HEK293T (cell line): Measurements from ENCODE around the gene HPCAL1.

Experiments
- CTCF ChIA-PET: fragments of 350-600 bp; formaldehyde crosslinking; extraction: SDS; loops from one replicate; lab custom pipeline; 2021; ENCODE audit warnings: antibody characterized with exemption, inconsistent platforms; lab: Yijun Ruan, JAX
- POLR2A ChIA-PET: fragments of 350-600 bp; formaldehyde crosslinking; extraction: SDS; loops from one replicate; lab custom pipeline; 2020; ENCODE audit warnings: antibody characterized with exemption, inconsistent platforms; lab: Yijun Ruan, JAX
- DNase-seq: peaks from one replicate; pipeline ENCODE4 v3.0.0; 2012; ENCODE audit warnings: mixed read lengths; ENCODE audit errors: extremely low spot score
- ARNT ChIP-seq: fragments of 450-650 bp; IDR thresholded peaks from 2 replicates; pipeline ENCODE4 v1.6.1; 2017; ENCODE audit warnings: mild to moderate bottlenecking
- BHLHE40 ChIP-seq: fragments of 450-650 bp; IDR thresholded peaks from 2 replicates; pipeline ENCODE4 v1.6.1; 2016; ENCODE audit warnings: mild to moderate bottlenecking, moderate library complexity, borderline replicate concordance
- CTBP1 ChIP-seq: fragments of 450-650 bp; IDR thresholded peaks from 2 replicates; pipeline ENCODE4 v1.6.1; 2016; ENCODE audit warnings: borderline replicate concordance
- ELF4 ChIP-seq: fragments of 450-650 bp; IDR thresholded peaks from 2 replicates; pipeline ENCODE4 v1.6.1; 2017; ENCODE audit warnings: antibody characterized with exemption
- FOXA1 ChIP-seq: fragments of 450-650 bp; IDR thresholded peaks from 2 replicates; pipeline ENCODE4 v1.6.1; 2016; ENCODE audit warnings: mild to moderate bottlenecking
- FOXK2 ChIP-seq: fragments of 450-650 bp; IDR thresholded peaks from 2 replicates; pipeline ENCODE4 v1.6.1; 2016; ENCODE audit warnings: mild to moderate bottlenecking
- FOXM1 ChIP-seq: fragments of 450-650 bp; IDR thresholded peaks from 2 replicates; pipeline ENCODE4 v1.6.1; 2017; ENCODE audit warnings: mild to moderate bottlenecking, borderline replicate concordance
- HDGF ChIP-seq: fragments of 450-650 bp; IDR thresholded peaks from 2 replicates; pipeline ENCODE4 v1.6.1; 2017; ENCODE audit warnings: antibody characterized with exemption, borderline replicate concordance
- L3MBTL2 ChIP-seq: fragments of 450-650 bp; conservative IDR thresholded peaks from 2 replicates; pipeline ENCODE4 v1.6.1; 2016; ENCODE audit warnings: mild to moderate bottlenecking
- LEF1 ChIP-seq: fragments of 450-650 bp; IDR thresholded peaks from 2 replicates; pipeline ENCODE4 v1.6.1; 2017; ENCODE audit warnings: mild to moderate bottlenecking, borderline replicate concordance
- NFRKB ChIP-seq: fragments of 450-650 bp; IDR thresholded peaks from 2 replicates; pipeline ENCODE4 v1.6.1; 2016; ENCODE audit warnings: mild to moderate bottlenecking, moderate library complexity
- SP1 ChIP-seq: fragments of 450-650 bp; IDR thresholded peaks from 2 replicates; pipeline ENCODE4 v1.6.1; 2017
- SUZ12 ChIP-seq: fragments of 450-650 bp; IDR thresholded peaks from 2 replicates; pipeline ENCODE4 v1.6.1; 2016; ENCODE audit warnings: mild to moderate bottlenecking
- TARDBP ChIP-seq: fragments of 450-650 bp; IDR thresholded peaks from 2 replicates; pipeline ENCODE4 v1.6.1; 2016
- ZNF384 ChIP-seq: fragments of 450-650 bp; IDR thresholded peaks from 2 replicates; pipeline ENCODE4 v1.6.1; 2016
- TF ChIP-seq, protein P1 (sequence below): fragments of 450-650 bp; IDR thresholded peaks from 2 replicates; pipeline ENCODE4 v1.6.1; 2016

Gene HPCAL1

DNA sequence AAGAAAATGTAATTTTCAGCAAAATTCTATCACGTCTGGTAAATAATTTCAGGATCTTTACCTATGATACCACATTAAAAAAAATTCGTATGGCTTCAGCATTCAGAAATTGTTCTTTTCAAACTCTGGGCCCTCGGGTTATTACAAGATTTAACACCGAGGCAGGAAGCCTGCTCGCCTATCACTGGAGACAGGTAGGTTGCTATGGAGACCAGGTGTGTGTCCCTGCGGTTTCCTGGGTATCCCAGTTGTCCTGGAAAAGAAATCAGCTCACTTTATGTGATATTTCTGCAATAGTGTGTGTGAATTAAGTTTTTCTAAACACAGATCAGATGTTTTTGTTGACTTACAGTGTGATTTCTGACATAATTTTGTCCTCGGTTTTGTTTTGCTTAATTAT lies 14.2 kb downstream of the HPCAL1 start:
- no peak for DNase-seq
- CTCF ChIA-PET = no interaction called here
- POLR2A ChIA-PET = no interaction called here
- TF ChIP-seq, protein P1, sequence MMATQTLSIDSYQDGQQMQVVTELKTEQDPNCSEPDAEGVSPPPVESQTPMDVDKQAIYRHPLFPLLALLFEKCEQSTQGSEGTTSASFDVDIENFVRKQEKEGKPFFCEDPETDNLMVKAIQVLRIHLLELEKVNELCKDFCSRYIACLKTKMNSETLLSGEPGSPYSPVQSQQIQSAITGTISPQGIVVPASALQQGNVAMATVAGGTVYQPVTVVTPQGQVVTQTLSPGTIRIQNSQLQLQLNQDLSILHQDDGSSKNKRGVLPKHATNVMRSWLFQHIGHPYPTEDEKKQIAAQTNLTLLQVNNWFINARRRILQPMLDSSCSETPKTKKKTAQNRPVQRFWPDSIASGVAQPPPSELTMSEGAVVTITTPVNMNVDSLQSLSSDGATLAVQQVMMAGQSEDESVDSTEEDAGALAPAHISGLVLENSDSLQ = no peak
- TF ChIP-seq FOXM1 (no peak), LEF1 (no peak), L3MBTL2 (no peak), ELF4 (no peak), FOXK2 (no peak), SUZ12 (no peak), ZNF384 (no peak), TARDBP (no peak), SP1 (no peak), FOXA1 (no peak)

DNA sequence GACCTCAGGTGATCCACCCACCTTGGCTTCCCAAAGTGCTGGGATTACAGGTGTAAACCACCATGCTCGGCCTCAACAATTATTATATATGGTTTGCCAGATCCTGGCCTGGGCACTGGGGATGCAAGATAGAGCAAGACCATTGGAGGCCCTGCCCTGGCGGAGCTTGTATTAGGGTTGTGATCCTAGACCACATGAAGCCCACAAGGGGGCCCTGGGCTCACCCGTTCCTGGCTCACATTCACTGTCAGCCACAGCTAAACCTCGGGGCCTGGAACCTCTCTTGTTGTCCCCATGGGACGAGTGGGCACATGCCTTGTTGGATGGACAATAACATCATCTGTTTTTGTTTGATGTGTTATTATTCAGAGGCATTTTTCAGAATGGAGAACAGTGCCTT lies 14.9 kb downstream of the HPCAL1 start:
- POLR2A ChIA-PET = no interaction called here
- DNase-seq = no peak
- CTCF ChIA-PET = interaction anchor here (0.6 kb wide), 1 partner anchor 202 kb away, joined by 3 read pairs; no protein-coding TSS in a partner anchor
- no peak for TF ChIP-seq FOXK2
- no peak for TF ChIP-seq SP1
- TF ChIP-seq NFRKB = no peak
- no peak for TF ChIP-seq L3MBTL2
- no peak for TF ChIP-seq BHLHE40
- no peak for TF ChIP-seq HDGF
- TF ChIP-seq ELF4 = no peak
- TF ChIP-seq FOXA1 = no peak
- TF ChIP-seq TARDBP = no peak
- TF ChIP-seq SUZ12 = no peak
- no peak for TF ChIP-seq LEF1

DNA sequence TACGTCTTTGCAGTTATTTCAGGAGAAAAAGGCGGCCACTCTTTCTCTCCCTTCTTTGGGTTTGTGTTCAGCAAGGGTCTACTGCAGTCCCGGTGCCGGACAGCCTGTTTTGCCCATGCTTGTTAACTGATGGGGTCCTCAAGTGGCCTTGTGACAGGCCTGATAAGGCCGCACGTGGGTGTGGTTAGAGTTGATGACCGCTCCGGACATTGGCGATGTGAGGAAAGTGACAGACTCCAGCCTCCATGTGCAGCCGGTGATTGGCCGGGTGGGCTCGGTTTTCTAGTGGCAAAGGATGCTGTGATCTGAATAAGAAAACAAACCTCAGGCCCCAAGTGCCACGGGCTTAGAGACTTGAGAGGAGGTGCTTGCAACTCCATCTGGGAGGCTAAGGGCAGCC lies 15.6 kb downstream of the HPCAL1 start:
- CTCF ChIA-PET = no interaction called here
- no peak for DNase-seq
- POLR2A ChIA-PET = no interaction called here
- TF ChIP-seq, protein P1 = no peak
- TF ChIP-seq ARNT (no peak), SP1 (no peak), ZNF384 (no peak), FOXK2 (no peak), TARDBP (no peak), SUZ12 (no peak), NFRKB (no peak), LEF1 (no peak), FOXA1 (no peak), BHLHE40 (no peak), L3MBTL2 (no peak)

DNA sequence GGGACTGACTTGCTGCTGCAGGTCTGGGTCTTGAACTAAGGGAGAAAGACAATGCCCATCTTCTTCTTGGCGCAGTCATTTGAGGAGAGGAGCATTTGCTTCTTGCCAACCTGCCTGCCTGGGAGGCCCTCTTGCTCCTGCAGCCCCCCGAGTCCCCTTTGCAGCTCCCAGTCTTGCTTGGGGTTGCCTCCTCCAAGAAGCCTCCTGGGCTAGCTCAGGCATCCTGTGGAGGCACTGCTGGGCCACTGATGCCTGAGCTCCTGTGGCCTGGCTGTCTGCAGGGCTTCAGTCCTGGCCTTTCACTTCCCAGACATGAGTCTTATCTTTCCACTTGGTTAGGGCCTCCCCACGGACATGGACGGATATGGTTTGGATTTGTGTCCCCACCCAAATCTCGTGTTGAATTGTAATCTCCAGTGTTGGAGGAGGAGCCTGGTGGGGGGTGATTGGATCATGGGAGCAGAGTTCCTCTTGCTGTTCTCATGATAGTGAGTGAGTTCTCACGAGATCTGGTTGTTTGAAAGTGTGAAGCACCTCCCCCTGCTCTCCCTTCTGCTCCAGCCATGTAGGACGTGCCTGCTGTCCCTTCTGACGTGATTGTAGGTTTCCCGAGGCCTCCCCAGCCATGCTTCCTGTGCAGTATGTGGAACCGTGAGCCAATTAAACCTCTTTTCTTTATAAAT lies 17.3 kb downstream of the HPCAL1 start:
- no peak for DNase-seq
- ChIA-PET CTCF (no interaction called here), POLR2A (no interaction called here)
- TF ChIP-seq FOXA1 = no peak
- TF ChIP-seq HDGF = no peak
- no peak for TF ChIP-seq L3MBTL2
- TF ChIP-seq FOXK2 = no peak
- TF ChIP-seq BHLHE40 = no peak

DNA sequence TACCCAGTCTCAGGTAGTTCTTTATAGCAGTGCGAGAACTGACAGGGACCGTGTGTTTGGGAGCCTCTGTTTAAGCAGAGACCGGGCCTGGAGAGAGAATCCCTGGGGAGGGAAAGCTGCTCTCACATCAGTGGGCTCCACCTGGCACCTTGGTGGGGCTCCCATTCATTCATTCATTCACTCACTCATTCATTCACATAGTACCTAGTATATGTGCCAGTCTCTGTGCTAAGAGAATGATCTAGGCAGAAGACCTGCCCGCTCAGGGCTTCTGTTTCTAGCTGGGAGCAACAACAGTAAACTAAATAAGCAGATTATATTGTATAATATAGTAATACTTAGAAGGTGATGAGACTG lies 17.8 kb downstream of the HPCAL1 start:
- POLR2A ChIA-PET = no interaction called here
- CTCF ChIA-PET = no interaction called here
- no peak for DNase-seq
- no peak for TF ChIP-seq HDGF
- no peak for TF ChIP-seq NFRKB
- no peak for TF ChIP-seq ELF4
- no peak for TF ChIP-seq CTBP1
- TF ChIP-seq LEF1 = no peak
- TF ChIP-seq ZNF384 = no peak
- TF ChIP-seq, protein P1 = no peak
- no peak for TF ChIP-seq FOXA1
- no peak for TF ChIP-seq SUZ12
- no peak for TF ChIP-seq SP1
- TF ChIP-seq ARNT = no peak
- TF ChIP-seq TARDBP = no peak
- no peak for TF ChIP-seq FOXK2
- no peak for TF ChIP-seq BHLHE40
- no peak for TF ChIP-seq FOXM1
- no peak for TF ChIP-seq L3MBTL2

DNA sequence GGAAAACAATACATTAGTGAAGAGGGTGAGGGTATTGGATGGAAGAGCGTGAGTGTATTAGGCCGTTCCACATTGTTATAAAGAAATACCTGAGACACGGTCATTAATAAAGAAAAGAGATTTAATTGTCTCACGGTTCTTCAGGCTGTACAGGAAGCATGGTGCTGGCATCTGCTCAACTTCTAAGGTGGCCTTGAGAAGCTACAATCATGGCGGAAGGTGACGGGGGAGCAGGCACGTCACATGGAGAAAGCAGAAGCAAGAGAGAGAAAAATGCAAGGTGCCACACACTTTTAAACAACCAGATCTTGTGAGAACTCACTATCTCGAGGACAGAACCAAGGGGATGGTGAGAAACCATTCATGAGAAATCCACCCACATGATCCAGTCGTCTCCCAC lies 18.2 kb downstream of the HPCAL1 start:
- POLR2A ChIA-PET = no interaction called here
- CTCF ChIA-PET = no interaction called here

More for the DNA sequence above, 18.2 kb downstream of the HPCAL1 start:
- no peak for DNase-seq
- TF ChIP-seq, protein P1 = no peak
- TF ChIP-seq CTBP1 (no peak), FOXK2 (no peak), HDGF (no peak), ARNT (no peak), L3MBTL2 (no peak), ZNF384 (no peak), SP1 (no peak), NFRKB (no peak), BHLHE40 (no peak), LEF1 (no peak)
